Right forelimb (tissue), 1 donor: ENCODE results near the gene KCNQ1.

Experiments used
- DNase-seq: peaks from one replicate; pipeline ENCODE4 v3.0.0-alpha.2; 2018

The KCNQ1 gene

GRCh38 chr11:2858995-2859698, 414.3 kb downstream of the KCNQ1 start:
- no peak for DNase-seq

- DNase-seq = no peak
Measured at GRCh38 chr11:2859699-2860037, 414.9 kb downstream of the KCNQ1 start.

DNA sequence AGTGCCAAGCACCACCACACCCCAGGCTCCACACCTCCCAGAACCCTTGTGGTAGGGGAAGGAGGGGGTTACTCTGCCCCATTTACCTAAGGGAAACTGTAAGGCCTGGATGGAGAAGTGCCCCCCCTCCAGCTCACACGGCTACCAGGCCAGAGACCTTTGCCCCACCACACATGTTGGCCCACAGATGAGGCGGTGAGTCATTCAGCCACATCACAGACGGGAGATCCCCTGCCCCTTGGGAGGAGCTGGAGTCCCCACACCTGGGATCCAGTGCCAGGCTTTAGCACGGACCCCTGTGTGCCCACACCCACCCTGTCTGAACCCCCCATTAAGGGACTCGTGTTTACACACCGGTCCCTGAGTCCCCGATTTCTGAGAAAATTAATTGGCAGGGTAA, 415.8 kb downstream of the KCNQ1 start:
- DNase-seq = no peak

DNA sequence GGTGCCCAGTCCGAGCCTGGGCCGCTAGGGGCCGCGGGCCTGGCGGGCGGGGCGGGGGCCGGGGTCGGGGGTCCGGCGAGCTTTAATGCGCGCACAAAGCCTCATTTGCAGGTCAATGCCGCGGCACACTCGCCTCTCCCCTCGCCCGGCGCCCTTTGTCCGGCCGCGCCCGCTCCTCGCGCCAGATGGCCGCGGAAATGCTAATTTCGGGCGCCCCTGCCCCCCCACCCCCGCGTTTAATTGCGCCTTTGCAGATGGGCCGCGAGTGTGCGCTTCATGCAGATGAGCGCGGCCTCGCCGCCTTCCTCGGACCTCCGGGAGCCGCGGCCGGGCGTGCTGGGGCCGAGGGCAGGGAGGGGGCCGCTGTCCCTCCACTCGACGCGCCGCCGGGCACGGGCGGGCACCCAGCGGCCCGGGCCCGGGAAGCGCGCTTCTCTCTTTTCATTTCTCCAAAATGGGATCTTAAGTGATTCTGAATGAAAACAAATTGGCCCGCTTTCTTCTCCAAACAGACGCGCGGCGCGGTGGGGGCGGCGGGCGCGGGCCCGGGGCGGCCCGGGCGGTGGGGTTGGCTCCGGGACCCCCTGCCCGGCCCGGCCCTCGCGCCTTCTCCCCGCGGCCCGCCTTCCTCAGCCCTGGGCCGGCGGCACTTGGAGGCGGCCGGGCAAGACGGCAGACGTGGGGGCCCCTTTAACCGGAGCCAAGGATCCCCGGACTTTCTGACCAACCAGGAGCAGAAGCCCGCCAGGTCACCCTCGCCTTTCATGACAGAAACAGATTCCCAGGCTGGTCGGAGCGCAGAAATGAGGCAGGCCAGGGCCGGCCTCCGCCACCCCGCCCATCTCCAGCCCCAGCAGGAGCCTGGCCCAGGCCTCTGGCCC, 417.8 kb downstream of the KCNQ1 start:
- no peak for DNase-seq

DNA sequence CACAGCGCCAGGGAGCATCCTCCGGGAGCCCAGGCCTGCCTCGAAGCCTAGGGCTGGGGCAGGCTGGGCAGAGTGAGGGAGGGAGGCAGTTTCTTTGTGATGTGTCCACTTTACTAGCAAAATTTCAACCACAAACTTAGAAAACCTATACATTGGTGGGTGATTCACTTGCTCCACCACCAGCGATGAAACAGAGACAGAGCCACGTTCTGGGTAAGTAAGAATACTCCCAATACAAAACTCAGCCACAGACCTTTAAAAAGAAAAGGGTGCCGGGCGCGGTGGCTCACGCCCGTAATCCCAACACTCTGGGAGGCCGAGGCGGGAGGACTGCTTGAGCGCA, 418.4 kb downstream of the KCNQ1 start:
- no peak for DNase-seq

DNA sequence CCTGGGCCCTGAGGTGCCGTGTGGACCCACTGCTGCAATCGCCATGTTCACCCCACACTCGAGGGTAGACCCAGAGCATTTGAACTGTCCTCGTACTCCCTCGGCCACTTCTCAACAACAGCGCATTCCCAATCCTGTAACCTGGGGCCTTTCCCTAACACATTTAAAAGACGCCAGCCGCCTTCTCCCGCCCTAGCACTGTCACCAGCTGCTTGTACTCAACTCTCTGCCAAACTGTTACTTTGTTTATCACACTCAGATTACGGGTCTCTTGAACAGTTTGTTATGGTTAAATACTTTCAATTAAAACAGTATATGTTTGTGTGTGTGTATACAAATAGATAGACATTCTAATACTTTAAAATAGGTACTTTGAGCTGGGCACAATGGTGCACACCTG, 420.1 kb downstream of the KCNQ1 start:
- no peak for DNase-seq

DNA sequence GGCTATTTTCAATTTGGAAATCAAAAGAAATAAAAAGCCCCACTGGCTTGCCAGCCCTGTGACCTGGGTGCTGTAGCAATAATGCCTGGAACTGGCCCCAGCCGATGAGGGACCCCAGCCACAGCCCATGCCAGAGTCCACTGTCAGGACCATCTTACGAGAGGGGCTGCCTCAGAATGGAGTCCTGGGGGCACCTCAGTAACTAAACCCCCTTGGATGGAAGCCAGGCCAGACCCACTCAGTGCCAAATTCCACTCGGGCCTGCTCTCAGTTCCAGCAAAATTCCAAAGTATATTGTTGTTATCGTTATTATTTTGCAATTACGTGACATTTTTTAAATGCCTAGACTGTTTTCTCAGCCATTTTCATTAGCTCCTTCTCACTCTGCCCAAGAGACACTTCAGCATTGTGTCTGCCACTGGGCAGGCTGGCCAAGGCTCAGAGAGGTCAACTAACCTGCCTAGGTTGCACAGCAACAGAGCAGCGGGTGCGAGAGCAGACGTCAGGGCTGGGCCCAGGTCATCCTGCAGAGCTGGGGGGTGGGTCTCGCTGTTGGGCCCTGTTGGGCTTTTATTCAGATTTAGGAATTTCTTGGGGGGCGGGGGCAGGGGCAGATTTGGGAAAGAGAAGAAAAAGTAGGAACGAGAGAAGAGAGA, 421.2 kb downstream of the KCNQ1 start:
- no peak for DNase-seq

- DNase-seq = no peak
Measured at GRCh38 chr11:2867142-2867541, 422.3 kb downstream of the KCNQ1 start.

- no peak for DNase-seq
Measured at GRCh38 chr11:2867722-2868505, 423.1 kb downstream of the KCNQ1 start.

- no peak for DNase-seq
Measured at GRCh38 chr11:2868506-2869133, 423.8 kb downstream of the KCNQ1 start.

DNA sequence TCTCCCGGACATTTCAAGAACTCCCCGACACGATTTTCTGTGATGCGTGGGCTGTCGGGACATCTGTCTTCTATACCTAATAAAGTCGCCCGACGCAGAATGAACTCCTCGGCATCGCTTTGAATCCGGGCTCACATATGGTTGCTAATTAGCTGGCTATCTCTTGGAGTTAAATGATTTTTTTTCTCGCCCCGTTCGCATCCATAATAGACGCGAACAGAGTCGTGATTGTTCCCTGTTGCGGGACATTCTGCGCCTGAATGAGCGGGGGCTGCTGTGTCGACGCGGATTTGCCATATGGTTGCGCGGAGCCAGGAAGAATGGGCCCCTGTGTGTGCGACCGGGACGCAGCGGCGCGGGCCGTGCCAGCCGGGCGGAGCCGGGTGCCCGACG, 424.3 kb downstream of the KCNQ1 start:
- no peak for DNase-seq

DNA sequence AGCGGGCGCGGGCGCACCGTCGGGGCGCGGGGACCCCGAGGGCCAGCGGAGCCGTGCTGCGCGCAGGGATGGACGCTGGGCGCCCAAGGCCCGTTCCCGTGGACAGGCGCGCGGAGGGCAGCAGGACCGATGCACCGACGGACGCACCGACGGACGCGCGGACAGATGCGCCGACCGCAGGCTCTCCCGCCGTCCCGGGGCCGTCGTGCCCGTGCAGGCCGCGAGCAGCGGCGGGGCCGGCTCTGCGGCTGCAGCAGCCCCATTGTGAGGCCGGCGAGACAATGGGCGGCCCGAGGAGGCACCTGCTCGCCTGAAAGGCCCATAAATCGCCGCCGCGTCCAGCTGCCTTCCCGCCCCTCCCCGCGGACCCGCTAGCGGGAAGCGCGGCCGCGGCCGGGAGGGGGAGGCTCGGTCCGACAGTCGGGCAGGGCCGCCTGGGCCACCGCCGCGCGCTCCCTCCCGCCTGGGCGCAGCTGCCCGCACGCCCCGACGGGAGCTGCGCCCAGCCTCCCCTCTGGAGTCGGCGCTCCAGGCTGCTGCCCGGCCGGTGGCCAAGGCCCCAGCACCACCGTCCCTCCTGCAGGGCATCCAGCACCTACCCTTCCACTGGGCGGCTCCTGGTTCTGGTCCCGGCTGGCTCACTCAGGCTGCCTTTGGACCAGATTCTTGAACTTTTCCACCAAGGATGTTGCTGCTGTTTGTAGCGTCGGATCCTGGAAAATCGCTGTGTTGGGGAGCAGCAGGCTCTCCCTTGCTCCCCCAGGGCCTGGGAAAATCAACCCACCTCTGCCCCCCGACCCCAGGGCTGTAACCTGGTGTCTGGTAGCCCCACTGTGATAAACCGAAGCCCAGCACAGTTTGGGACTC, 425.0 kb downstream of the KCNQ1 start:
- DNase-seq = no peak

- no peak for DNase-seq
Measured at GRCh38 chr11:2870460-2870859, 425.7 kb downstream of the KCNQ1 start.

DNA sequence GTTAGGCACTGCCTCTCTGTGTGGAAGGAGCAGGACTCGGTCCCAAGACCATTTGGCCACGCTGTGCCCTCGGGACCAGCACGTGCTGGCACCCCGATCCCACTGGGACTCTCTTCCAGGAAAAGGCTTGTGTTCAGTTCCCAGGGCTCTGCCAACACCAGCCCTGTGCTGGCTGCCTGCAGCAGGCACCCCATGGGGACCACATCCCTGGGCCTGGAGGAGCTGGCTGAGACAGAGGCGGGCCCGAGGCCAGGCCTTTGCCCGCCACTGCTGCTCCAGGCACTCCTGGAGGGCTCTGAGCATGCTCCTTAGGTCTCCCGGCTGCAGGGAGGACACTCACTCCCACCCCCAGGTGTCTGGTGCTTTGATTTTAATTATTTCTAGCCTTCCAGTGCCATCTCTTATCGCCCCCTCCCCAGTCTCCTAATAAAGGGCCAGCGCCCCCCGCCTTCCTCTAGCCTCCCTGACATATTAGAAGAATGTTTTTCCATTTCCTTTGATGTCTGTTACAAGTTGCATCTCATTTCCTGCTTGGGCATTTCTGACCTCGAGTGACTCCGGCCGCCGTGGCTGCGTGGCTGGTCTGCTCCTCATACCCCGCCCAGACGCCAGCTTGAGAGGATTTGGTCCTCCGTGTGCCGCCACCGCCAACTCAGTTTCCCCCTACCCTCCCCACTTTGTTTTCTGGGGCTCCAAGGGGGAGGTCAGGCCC, 426.3 kb downstream of the KCNQ1 start:
- DNase-seq = no peak

- DNase-seq = no peak
Measured at GRCh38 chr11:2874963-2875362, 430.2 kb downstream of the KCNQ1 start.

GRCh38 chr11:2877474-2877873, 432.7 kb downstream of the KCNQ1 start:
- no peak for DNase-seq

GRCh38 chr11:2878782-2879181, 434.0 kb downstream of the KCNQ1 start:
- DNase-seq = no peak

DNA sequence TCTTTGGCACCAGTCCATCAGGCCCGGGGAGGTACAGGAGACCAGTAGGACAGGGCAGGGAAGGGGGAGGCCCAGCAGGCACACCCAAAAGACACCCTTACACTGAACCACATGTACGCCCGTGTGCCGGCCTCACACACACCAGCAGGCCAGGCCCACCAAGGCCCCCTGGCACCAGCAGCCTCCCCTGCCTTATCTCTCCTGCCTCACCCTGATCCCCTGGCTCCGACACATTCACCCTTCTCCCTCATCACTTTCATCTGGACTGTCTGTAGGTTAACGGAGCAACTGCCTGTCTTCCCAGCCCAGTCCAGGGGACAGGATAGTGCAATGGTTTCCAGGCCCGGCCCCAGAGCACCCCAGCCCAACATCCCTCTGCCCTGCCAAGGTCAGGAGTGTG, 435.8 kb downstream of the KCNQ1 start:
- DNase-seq = no peak

DNA sequence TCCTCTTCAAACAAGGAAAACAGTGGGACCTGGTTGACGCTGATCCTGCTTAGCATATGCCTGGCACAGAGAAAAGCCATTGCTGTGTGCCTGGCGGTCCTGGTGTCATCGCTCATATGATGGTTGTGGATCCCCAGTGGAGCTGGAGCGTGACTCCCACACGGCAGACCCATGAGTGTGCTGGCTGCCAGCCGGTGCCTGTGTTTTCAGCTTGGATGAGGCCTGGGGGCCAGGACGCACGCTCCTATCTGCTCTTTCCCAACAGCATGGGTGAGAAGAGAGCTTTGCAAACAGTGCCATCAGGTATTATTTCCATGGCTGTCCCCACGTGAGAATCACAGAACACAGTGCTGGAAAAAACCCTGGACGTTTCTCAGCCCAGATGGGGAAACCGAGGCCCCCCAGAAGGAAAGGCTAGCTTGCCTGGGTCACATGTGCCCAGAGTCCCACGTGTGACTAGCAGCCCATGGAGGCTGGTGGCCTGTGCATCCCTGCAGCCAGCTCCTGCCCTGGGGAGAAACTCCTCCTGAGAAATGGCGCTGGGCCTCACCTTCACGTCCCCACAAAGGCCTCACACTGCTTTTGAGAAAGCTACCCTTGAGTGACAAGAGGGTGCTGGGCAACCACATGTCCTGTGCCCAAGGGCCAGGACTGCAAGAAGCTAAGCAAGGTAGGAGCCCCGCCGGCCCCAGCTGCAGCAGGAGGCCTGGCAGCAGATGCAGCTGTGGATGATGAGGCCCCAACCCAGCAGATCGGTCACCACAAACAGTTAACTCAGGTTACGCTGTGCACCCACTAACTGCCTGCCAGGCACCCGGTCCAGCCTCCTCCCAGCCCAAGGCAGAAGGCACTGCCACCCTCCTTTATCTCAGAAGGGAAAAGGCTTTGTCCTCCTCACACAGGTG, 436.5 kb downstream of the KCNQ1 start:
- no peak for DNase-seq

DNA sequence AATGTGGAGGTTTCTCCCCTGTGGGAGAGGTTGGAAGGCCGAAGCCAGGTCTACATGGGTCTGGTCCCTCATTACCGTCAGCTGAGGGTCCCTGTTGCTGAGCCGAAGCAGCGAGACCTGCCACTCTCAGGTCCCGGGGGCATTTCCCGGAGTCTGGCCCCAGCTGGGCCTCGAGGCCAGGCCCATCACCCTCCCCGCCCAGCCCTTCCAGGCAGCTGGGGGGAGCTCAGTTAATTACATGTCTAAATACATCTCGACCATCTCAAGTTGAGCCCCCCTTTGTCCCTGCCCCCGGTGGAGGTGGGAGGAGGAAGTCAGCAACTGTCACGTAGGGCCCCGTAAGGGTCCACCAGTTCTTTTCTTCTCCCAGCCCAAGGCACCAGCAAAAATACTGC, 437.2 kb downstream of the KCNQ1 start:
- no peak for DNase-seq
